NCI-H2081 treated with DMSO at 0.1 percent for 48 hours (cell line): ENCODE measurements around the gene PRICKLE4.
"Not testable (repeated sequence)": the region's sequence is repeated elsewhere in the genome, so short reads cannot be mapped to it uniquely, and the experiment has no call there.

ENCODE experiments used
- DNase-seq: peaks from one replicate; lab custom pipeline; 2025; lab: John Stamatoyannopoulos, UW

PRICKLE4 gene

GRCh38 chr6:41798901-41799558 lies 18.4 kb downstream of the PRICKLE4 start:
- no peak for DNase-seq

- no peak for DNase-seq
These were observed 19.0 kb downstream of the PRICKLE4 start for GRCh38 chr6:41799559-41799911.

- DNase-seq, result no peak
These were observed 20.8 kb downstream of the PRICKLE4 start for GRCh38 chr6:41801380-41801779.

GRCh38 chr6:41805830-41806774 lies 25.5 kb downstream of the PRICKLE4 start:
- no peak for DNase-seq

- no peak for DNase-seq
These were observed 30.5 kb downstream of the PRICKLE4 start for GRCh38 chr6:41811095-41811494.

GRCh38 chr6:41811946-41812345 lies 31.4 kb downstream of the PRICKLE4 start:
- DNase-seq, result not testable (repeated sequence)

- no peak for DNase-seq
These were observed 32.9 kb downstream of the PRICKLE4 start for GRCh38 chr6:41813469-41813868.

GRCh38 chr6:41813956-41814355 lies 33.4 kb downstream of the PRICKLE4 start:
- DNase-seq, result no peak

- no peak for DNase-seq
These were observed 34.0 kb downstream of the PRICKLE4 start for GRCh38 chr6:41814629-41815028.

GRCh38 chr6:41815587-41815986 lies 35.0 kb downstream of the PRICKLE4 start:
- no peak for DNase-seq

- DNase-seq, result no peak
These were observed 37.9 kb downstream of the PRICKLE4 start for GRCh38 chr6:41818271-41819054.

- DNase-seq, result no peak
These were observed 40.7 kb downstream of the PRICKLE4 start for GRCh38 chr6:41821266-41821665.

- DNase-seq, result no peak
These were observed 41.4 kb downstream of the PRICKLE4 start for GRCh38 chr6:41822021-41822420.

- DNase-seq, result no peak
These were observed 42.6 kb downstream of the PRICKLE4 start for GRCh38 chr6:41823178-41823577.

- no peak for DNase-seq
These were observed 44.3 kb downstream of the PRICKLE4 start for GRCh38 chr6:41824571-41825569.

GRCh38 chr6:41826343-41827022 lies 45.9 kb downstream of the PRICKLE4 start:
- no peak for DNase-seq

- DNase-seq, result no peak
These were observed 51.7 kb downstream of the PRICKLE4 start for GRCh38 chr6:41832263-41832662.

GRCh38 chr6:41836022-41836659 lies 55.6 kb downstream of the PRICKLE4 start:
- DNase-seq, result no peak

- no peak for DNase-seq
These were observed 56.1 kb downstream of the PRICKLE4 start for GRCh38 chr6:41836660-41837052.
